ENCODE measurements around the gene KCTD16. TPM values are rescaled to one million over a fixed set of nuclear protein-coding genes. Genes with fewer than 3 reads are reported as not detected.

KCTD16 gene
- total and polyA plus RNA-seq, 2 donors from 2014 or later: 0.24 to 2.5 TPM

- TF ChIP-seq CTCF (IDR thresholded peaks at IDR 0.05; ENCODE audit: borderline replicate concordance, extremely low read depth, insufficient read depth): no peak
- H3K4me3 ChIP-seq (ENCODE audit: low read length in 3 of 3): no peak overlapping the region
- H3K27me3 ChIP-seq (ENCODE audit: control insufficient read depth, insufficient read depth, low read length): no peaks in the 10 kb centered on the region
- peak in 1 of 5 donors; percentile 27 for DNase-seq
- H3K4me1 ChIP-seq (ENCODE audit: control insufficient read depth in 2 of 3, insufficient read depth in 2 of 3, low read depth in 1 of 3, low read length in 3 of 3): no peaks in the 10 kb centered on the region
- intact Hi-C loops (cut with DNase I): no loop called here
- H3K9ac ChIP-seq (ENCODE audit: low read length in 3 of 3): no peak overlapping the region
- no peaks in the 10 kb centered on the region for H3K36me3 ChIP-seq (ENCODE audit: control insufficient read depth in 2 of 3, insufficient read depth in 3 of 3, low read length in 3 of 3)
- H3K27ac ChIP-seq (ENCODE audit: low read depth in 2 of 2, low read length in 2 of 2): no peak overlapping the region
- H3K9me3 ChIP-seq (ENCODE audit: control insufficient read depth in 2 of 3, insufficient read depth in 1 of 3, low read length in 3 of 3): no peaks in the 10 kb centered on the region
- no peak for FAIRE-seq
These were observed 37.3 kb downstream of the KCTD16 start for GRCh38 chr5:144207875-144208444.

- no peaks in the 10 kb centered on the region for H3K36me3 ChIP-seq (ENCODE audit: control insufficient read depth in 2 of 3, insufficient read depth in 3 of 3, low read length in 3 of 3)
- H3K27me3 ChIP-seq (ENCODE audit: control insufficient read depth, insufficient read depth, low read length): no peaks in the 10 kb centered on the region
- no peak overlapping the region for H3K4me3 ChIP-seq (ENCODE audit: low read length in 3 of 3)
- no peaks in the 10 kb centered on the region for H3K9me3 ChIP-seq (ENCODE audit: control insufficient read depth in 2 of 3, insufficient read depth in 1 of 3, low read length in 3 of 3)
- peak in 2 of 5 donors; percentile 52 to 53 for DNase-seq
- H3K9ac ChIP-seq (ENCODE audit: low read length in 3 of 3): no peak overlapping the region
- no peak overlapping the region for H3K27ac ChIP-seq (ENCODE audit: low read depth in 2 of 2, low read length in 2 of 2)
- FAIRE-seq: no peak
- TF ChIP-seq CTCF (IDR thresholded peaks at IDR 0.05; ENCODE audit: borderline replicate concordance, extremely low read depth, insufficient read depth): no peak
- intact Hi-C loops (cut with DNase I): no loop called here
- H3K4me1 ChIP-seq (ENCODE audit: control insufficient read depth in 2 of 3, insufficient read depth in 2 of 3, low read depth in 1 of 3, low read length in 3 of 3): no peaks in the 10 kb centered on the region
These were observed 38.7 kb downstream of the KCTD16 start for GRCh38 chr5:144209361-144209760.

- H3K9me3 ChIP-seq (ENCODE audit: control insufficient read depth in 2 of 3, insufficient read depth in 1 of 3, low read length in 3 of 3): no peaks in the 10 kb centered on the region
- no peaks in the 10 kb centered on the region for H3K36me3 ChIP-seq (ENCODE audit: control insufficient read depth in 2 of 3, insufficient read depth in 3 of 3, low read length in 3 of 3)
- no peak for TF ChIP-seq CTCF (IDR thresholded peaks at IDR 0.05; ENCODE audit: borderline replicate concordance, extremely low read depth, insufficient read depth)
- DNase-seq: no peak
- no peak for FAIRE-seq
- no peaks in the 10 kb centered on the region for H3K27me3 ChIP-seq (ENCODE audit: control insufficient read depth, insufficient read depth, low read length)
- no peaks in the 10 kb centered on the region for H3K4me1 ChIP-seq (ENCODE audit: control insufficient read depth in 2 of 3, insufficient read depth in 2 of 3, low read depth in 1 of 3, low read length in 3 of 3)
- H3K27ac ChIP-seq (ENCODE audit: low read depth in 2 of 2, low read length in 2 of 2): no peak overlapping the region
- H3K9ac ChIP-seq (ENCODE audit: low read length in 3 of 3): no peak overlapping the region
- H3K4me3 ChIP-seq (ENCODE audit: low read length in 3 of 3): no peak overlapping the region
- intact Hi-C loops (cut with DNase I): no loop called here
These were observed 40.0 kb downstream of the KCTD16 start for GRCh38 chr5:144210655-144211054.

- intact Hi-C loops (cut with DNase I): no loop called here
- Histone ChIP-seq H3K27me3 (ENCODE audit: control insufficient read depth, insufficient read depth, low read length) (no peaks in the 10 kb centered on the region), H3K27ac (ENCODE audit: low read depth in 2 of 2, low read length in 2 of 2) (no peak overlapping the region), H3K4me1 (ENCODE audit: control insufficient read depth in 2 of 3, insufficient read depth in 2 of 3, low read depth in 1 of 3, low read length in 3 of 3) (no peaks in the 10 kb centered on the region), H3K4me3 (ENCODE audit: low read length in 3 of 3) (no peak overlapping the region), H3K9me3 (ENCODE audit: control insufficient read depth in 2 of 3, insufficient read depth in 1 of 3, low read length in 3 of 3) (no peaks in the 10 kb centered on the region), H3K9ac (ENCODE audit: low read length in 3 of 3) (no peak overlapping the region), H3K36me3 (ENCODE audit: control insufficient read depth in 2 of 3, insufficient read depth in 3 of 3, low read length in 3 of 3) (no peaks in the 10 kb centered on the region)
- FAIRE-seq: no peak
- no peak for DNase-seq
- no peak for TF ChIP-seq CTCF (IDR thresholded peaks at IDR 0.05; ENCODE audit: borderline replicate concordance, extremely low read depth, insufficient read depth)
These were observed 49.2 kb downstream of the KCTD16 start for GRCh38 chr5:144219869-144220268.
